HG03521 (cell line): Measurements from ENCODE around the gene TMEM108.

ENCODE experiments used
- ATAC-seq: cut with Tn5 transposase; IDR thresholded peaks from one replicate; pipeline ENCODE4 v1.9.1; 2021; ENCODE audit warnings: mild to moderate bottlenecking, moderate library complexity; ENCODE audit not compliant: unreplicated experiment

Gene TMEM108

GRCh38 chr3:133209871-133210550, 171.8 kb downstream of the TMEM108 start:
- ATAC-seq = no peak

- no peak for ATAC-seq
Observed at GRCh38 chr3:133210656-133211055, 172.5 kb downstream of the TMEM108 start.

GRCh38 chr3:133211449-133211848, 173.3 kb downstream of the TMEM108 start:
- peak; percentile 95 for ATAC-seq

GRCh38 chr3:133211856-133212255, 173.7 kb downstream of the TMEM108 start:
- no peak for ATAC-seq

- no peak for ATAC-seq
Observed at GRCh38 chr3:133213937-133214336, 175.7 kb downstream of the TMEM108 start.

- no peak for ATAC-seq
Observed at GRCh38 chr3:133227813-133228212, 189.6 kb downstream of the TMEM108 start.

GRCh38 chr3:133230195-133230594, 192.0 kb downstream of the TMEM108 start:
- no peak for ATAC-seq

GRCh38 chr3:133236901-133237300, 198.7 kb downstream of the TMEM108 start:
- ATAC-seq = no peak

GRCh38 chr3:133237380-133237779, 199.2 kb downstream of the TMEM108 start:
- no peak for ATAC-seq

GRCh38 chr3:133238015-133238414, 199.8 kb downstream of the TMEM108 start:
- no peak for ATAC-seq

GRCh38 chr3:133246119-133246518, 207.9 kb downstream of the TMEM108 start:
- ATAC-seq = no peak

GRCh38 chr3:133246773-133247172, 208.6 kb downstream of the TMEM108 start:
- ATAC-seq = no peak

- no peak for ATAC-seq
Observed at GRCh38 chr3:133248389-133248788, 210.2 kb downstream of the TMEM108 start.

- ATAC-seq = no peak
Observed at GRCh38 chr3:133249490-133249889, 211.3 kb downstream of the TMEM108 start.

GRCh38 chr3:133254151-133254550, 216.0 kb downstream of the TMEM108 start:
- no peak for ATAC-seq

- no peak for ATAC-seq
Observed at GRCh38 chr3:133254716-133255115, 216.5 kb downstream of the TMEM108 start.

GRCh38 chr3:133256787-133257483, 218.7 kb downstream of the TMEM108 start:
- ATAC-seq = peak; percentile 79

- ATAC-seq = no peak
Observed at GRCh38 chr3:133258358-133258757, 220.2 kb downstream of the TMEM108 start.

- no peak for ATAC-seq
Observed at GRCh38 chr3:133259767-133260166, 221.6 kb downstream of the TMEM108 start.

- no peak for ATAC-seq
Observed at GRCh38 chr3:133262333-133262732, 224.1 kb downstream of the TMEM108 start.

GRCh38 chr3:133264920-133265319, 226.7 kb downstream of the TMEM108 start:
- ATAC-seq = no peak

- ATAC-seq = no peak
Observed at GRCh38 chr3:133268726-133269134, 230.5 kb downstream of the TMEM108 start.
